Measurements from ENCODE around the gene CLCN1. TPM values are rescaled to one million over a fixed set of nuclear protein-coding genes. Genes with fewer than 3 reads are reported as not detected.

CLCN1 gene
- total RNA-seq, 4 donors from 2014 or later, result not detected

DNA sequence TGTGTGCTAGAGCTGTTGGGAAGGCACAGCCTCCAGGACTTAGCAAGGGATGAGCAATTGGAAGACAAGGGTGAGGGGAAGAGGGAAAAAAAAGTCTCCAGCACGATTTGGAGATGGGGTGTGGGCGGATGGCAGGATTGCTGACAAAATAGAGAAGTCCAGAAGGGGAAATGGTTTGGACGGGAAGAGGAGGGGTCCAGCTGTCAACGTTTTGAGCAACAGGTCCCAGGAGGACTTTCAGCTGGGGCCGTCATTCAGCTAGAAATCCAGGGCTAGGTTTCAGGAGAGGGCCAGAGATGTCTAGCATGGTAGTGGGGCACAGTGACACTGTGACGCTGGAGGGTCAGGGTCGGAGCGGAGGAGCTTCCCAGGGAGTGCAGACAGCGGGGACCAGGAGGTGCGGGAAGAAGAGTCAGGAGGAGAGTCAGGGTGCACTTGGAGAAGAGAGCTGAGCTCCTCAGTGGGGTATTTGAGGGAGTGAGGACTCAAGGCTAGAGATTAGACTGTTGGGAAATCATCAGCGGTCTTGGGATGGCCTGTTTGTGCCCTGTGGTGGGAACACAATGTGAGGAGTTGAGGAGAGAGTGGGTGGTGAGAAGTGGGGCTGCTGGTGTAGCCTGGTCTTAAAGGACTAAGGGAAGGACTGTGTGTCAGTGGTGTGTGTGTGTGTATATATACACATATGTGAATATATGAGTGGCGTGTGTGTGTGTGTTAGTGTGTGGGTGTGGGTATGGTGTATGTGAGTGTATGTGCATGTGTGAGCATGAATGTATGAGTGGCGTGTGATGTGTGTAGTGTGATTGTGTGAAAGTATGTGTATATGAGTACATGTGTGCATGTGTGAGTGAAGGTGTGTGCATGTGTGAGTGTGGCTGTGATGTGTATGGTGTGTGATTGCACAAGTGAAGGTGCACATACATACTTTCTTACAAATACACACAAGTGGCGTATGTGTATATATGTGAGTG is 69.0 kb downstream of the CLCN1 start:
- H3K27me3 ChIP-seq, result no peaks in the 10 kb centered on the region
- peak overlapping the region in 2 of 3 donors; percentile 39 to 54 for H3K27ac ChIP-seq
- no peak overlapping the region for H3K4me3 ChIP-seq (replicated peaks in 1 of 3)
- DNase-seq, result no peak
- 64 to 73% methylated on average over 14 of the region's 14 CpGs for WGBS, 2 donors
- H3K36me3 ChIP-seq, result peaks cover 14 to 21% of the 10 kb centered on the region in 2 donors
- peaks cover 29 to 49% of the 10 kb centered on the region in 2 donors for H3K4me1 ChIP-seq
- intact Hi-C loops (cut with DNase I), result loop anchor here (5.0 to 10.0 kb wide), 2 partner anchors 32 to 100 kb away; partner anchors contain the start of genes CASP2 and TMEM139
- no peaks in the 10 kb centered on the region for H3K9me3 ChIP-seq
- no peak for TF ChIP-seq POLR2A (IDR thresholded peaks at IDR 0.05)
- TF ChIP-seq, protein P1, sequence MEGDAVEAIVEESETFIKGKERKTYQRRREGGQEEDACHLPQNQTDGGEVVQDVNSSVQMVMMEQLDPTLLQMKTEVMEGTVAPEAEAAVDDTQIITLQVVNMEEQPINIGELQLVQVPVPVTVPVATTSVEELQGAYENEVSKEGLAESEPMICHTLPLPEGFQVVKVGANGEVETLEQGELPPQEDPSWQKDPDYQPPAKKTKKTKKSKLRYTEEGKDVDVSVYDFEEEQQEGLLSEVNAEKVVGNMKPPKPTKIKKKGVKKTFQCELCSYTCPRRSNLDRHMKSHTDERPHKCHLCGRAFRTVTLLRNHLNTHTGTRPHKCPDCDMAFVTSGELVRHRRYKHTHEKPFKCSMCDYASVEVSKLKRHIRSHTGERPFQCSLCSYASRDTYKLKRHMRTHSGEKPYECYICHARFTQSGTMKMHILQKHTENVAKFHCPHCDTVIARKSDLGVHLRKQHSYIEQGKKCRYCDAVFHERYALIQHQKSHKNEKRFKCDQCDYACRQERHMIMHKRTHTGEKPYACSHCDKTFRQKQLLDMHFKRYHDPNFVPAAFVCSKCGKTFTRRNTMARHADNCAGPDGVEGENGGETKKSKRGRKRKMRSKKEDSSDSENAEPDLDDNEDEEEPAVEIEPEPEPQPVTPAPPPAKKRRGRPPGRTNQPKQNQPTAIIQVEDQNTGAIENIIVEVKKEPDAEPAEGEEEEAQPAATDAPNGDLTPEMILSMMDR (IDR thresholded peaks at IDR 0.05), result no peak

DNA sequence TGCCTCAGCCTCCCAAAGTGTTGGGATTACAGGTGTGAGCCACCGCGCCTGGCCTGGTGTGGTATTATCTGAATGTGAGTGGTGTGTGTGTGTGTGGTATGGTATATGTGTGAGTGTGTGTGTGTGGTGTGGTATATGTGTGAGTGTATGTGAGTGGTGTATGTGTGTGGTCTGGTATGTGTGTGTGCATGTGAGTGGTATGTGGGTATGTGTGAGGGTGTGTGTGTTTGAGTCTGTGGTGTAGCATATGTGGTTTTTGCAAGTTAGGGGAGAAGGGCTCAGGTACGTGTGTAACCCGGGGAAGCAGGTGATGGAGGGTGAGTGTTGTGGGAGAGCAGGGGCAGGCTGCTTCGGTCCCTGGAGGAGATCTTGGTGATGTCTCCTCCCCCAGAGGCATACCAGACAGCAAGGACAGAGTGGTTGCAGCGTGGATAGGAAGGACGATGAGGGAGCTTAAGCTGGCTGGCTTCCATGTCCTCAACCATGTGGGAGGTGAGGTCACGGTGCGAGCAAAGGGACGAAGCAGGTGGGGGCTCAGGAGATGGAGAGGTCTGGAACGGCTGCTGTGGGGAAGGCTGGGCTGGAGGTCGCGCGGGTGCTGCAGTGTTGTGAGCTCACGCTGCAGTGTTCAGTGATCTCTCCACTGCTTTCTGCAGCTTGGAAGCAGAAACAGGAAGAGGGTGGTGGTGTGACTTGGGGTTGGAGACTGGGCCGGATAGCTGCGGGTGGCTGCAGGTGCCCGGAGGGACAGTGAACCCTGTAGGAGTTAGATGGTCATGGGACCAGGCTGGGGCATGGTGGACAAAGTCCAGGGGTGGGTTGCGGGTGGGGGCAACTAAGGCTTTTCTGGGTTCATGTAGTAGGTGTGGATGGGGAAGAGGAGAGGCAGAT is 70.2 kb downstream of the CLCN1 start:
- TF ChIP-seq, protein P1 (IDR thresholded peaks at IDR 0.05), result no peak
- no peak for TF ChIP-seq POLR2A (IDR thresholded peaks at IDR 0.05)
- peak in 1 of 2 donors; percentile 37 for DNase-seq
- intact Hi-C loops (cut with DNase I), result loop anchor here (10.0 kb wide), 1 partner anchor 101 kb away; the partner anchor contains the start of genes CASP2 and TMEM139
- H3K9me3 ChIP-seq, result no peaks in the 10 kb centered on the region
- H3K36me3 ChIP-seq, result peaks cover 14 to 32% of the 10 kb centered on the region in 2 donors
- H3K27ac ChIP-seq, result no peak overlapping the region
- no peak overlapping the region for H3K4me3 ChIP-seq (replicated peaks in 1 of 3)
- peaks cover 27 to 53% of the 10 kb centered on the region in 2 donors for H3K4me1 ChIP-seq
- no peaks in the 10 kb centered on the region for H3K27me3 ChIP-seq
- WGBS, 2 donors, result 41 to 53% methylated on average over 19 of the region's 19 CpGs

DNA sequence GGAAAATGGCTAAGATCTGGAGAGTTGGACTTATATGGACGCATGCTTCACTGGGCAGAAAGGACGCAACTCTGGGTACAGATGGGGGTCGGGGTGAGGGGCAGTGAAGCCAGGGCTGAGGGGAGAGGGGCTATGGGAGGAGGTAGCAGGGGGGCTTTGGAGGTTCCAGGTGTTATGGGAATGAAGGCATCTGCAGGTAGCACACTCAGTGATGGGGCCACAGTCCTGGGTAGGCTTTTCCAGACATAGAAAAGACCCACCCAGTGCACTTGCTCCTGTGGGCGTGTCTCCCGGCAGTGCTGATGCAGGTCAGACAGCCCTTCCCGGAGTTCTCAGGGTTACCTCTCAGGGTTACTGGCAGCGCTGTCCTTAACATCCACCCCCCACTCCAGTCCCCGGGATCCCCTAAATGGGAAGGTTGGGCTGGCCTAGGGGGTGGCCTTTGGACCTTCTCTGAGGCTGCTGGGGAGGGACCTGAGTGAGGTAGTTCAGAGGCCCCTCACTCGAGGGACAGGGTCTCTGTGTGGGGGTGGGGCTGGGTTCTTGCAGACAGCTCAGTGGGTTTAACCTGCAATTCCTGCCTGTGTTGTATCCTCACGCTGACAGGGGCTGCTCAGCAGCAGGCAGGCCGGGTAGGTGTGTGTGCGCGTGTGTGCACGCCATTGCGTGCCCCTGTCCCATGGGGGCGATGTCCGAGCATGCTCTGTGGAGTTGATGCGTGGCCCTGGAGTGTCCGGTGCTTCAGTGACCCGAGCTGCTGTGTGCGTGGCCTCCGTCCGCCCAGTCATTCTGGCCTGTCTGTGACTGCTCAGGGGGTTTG is 71.5 kb downstream of the CLCN1 start:
- WGBS, 2 donors, result 88 to 90% methylated on average over 21 to 23 of the region's 23 CpGs
- intact Hi-C loops (cut with DNase I), result loop anchor here (10.0 kb wide), 1 partner anchor 103 kb away; the partner anchor contains the start of genes CASP2 and TMEM139
- no peaks in the 10 kb centered on the region for H3K9me3 ChIP-seq
- peaks cover 24 to 59% of the 10 kb centered on the region in 2 donors for H3K4me1 ChIP-seq
- no peak for DNase-seq
- H3K27me3 ChIP-seq, result no peaks in the 10 kb centered on the region
- H3K27ac ChIP-seq, result no peak overlapping the region
- no peak overlapping the region for H3K4me3 ChIP-seq (replicated peaks in 1 of 3)
- TF ChIP-seq POLR2A (IDR thresholded peaks at IDR 0.05), result no peak
- TF ChIP-seq, protein P1 (IDR thresholded peaks at IDR 0.05), result no peak
- peaks cover 14 to 34% of the 10 kb centered on the region in 2 donors for H3K36me3 ChIP-seq

DNA sequence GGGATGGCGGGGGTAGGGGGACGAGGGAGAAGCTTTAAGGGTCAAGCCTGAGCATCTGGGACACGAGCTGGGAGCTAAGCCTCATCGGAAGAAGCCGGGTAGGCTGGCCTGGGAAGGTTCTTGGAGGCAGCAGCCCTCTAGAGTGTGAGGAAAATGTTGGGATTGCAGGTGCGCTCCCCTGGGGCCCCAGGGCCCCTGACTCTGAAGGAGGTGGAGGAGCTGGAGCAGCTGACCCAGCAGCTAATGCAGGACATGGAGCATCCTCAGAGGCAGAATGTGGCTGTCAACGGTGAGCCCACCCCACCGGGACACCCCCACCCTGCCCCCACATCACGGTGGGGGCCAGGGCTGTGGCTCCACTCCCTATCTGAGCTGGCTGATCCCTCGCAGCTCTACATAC is 72.1 kb downstream of the CLCN1 start:
- H3K27me3 ChIP-seq, result no peaks in the 10 kb centered on the region
- H3K9me3 ChIP-seq, result no peaks in the 10 kb centered on the region
- peaks cover 26 to 59% of the 10 kb centered on the region in 2 donors for H3K4me1 ChIP-seq
- TF ChIP-seq POLR2A (IDR thresholded peaks at IDR 0.05), result no peak
- TF ChIP-seq, protein P1 (IDR thresholded peaks at IDR 0.05), result no peak
- no peak overlapping the region for H3K4me3 ChIP-seq (replicated peaks in 1 of 3)
- no peak overlapping the region for H3K27ac ChIP-seq
- WGBS, 2 donors, result 93 to 96% methylated on average over 6 to 7 of the region's 10 CpGs
- intact Hi-C loops (cut with DNase I), result loop anchor here (10.0 kb wide), 1 partner anchor 103 kb away; the partner anchor contains the start of genes CASP2 and TMEM139
- DNase-seq, result no peak
- peaks cover 14 to 34% of the 10 kb centered on the region in 2 donors for H3K36me3 ChIP-seq
